ENCODE data around the gene MRPL19.

Gene MRPL19

DNA sequence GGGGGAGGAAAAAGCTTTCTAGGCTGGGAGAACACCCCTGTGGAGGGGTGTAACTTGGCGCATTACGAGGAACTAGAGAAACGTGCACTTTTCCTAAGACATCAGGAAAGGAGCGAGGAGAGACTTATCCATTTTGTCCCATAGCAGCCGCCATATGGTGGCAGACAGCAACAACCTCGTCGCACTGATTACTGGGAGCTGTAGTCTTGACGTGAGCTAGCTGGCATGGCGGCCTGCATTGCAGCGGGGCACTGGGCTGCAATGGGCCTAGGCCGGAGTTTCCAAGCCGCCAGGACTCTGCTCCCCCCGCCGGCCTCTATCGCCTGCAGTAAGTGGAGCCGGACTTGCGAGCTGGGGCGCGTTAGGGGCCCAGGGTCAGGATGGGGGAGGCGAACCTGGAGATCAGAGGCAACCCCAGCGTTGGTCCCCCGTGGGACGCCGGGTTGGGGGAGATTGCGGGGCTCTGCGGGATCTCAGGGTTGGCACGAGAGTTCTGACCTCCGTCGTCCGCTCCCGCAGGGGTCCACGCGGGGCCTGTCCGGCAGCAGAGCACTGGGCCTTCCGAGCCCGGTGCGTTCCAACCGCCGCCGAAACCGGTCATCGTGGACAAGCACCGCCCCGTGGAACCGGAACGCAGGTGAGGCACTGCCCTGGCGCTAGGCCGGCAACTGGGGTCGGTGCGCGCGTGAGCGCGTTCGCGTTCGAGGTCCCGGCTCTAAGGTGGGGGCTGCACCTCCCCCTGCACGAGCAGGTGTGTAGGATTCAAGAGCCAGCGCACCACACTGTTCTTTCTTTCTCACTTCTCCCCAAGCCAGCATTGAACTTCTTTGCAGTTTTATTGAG lies at the start of gene MRPL19:
MRPL19 (plus strand) TSS at position 201 of the 843 bp plus-strand sequence; CDS start at position 226, 25 bp downstream.
- peak; percentile 64 for DNase-seq (ENCODE audit: low read depth)

DNA sequence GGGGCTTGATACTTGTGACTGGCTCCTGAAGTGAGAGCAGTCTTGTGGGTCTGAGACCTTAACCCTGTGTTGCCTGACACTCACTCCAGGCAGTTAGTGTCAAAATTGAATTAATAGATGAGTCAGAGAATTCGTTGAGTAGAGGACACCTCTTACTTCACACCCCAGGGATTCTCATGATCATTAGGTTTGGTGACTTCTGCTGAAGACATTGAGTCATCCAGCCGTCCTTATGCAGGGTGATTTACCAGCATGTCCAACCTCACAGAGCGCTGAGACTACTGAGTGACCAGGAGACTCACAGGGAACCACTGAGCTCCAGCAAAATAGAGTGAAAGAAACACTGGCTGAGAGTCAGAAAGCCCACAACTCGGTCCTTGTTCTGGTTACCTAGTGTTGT lies 49.8 kb upstream of the MRPL19 start:
- no peak for DNase-seq (ENCODE audit: low read depth)

DNA sequence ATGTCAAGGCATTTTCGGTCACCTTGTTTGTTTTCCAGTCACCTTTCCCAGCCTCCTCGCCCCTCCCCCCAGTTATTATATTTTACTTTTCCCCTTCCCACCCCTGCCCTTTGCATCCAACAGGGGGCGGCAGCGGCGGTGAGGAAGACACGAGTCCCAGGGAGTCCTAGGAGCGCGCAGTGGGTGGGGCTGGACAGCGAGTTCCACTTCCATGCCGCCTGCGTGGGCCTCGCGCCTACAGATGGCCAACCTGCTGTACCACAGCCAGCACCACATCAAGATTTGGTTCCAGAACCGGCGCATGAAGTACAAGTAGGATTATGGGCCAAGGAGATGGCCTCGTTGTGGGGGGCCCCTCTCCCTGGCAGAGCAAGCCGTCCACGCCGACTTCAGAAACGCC lies 48.6 kb upstream of the MRPL19 start:
- DNase-seq (ENCODE audit: low read depth), result no peak

DNA sequence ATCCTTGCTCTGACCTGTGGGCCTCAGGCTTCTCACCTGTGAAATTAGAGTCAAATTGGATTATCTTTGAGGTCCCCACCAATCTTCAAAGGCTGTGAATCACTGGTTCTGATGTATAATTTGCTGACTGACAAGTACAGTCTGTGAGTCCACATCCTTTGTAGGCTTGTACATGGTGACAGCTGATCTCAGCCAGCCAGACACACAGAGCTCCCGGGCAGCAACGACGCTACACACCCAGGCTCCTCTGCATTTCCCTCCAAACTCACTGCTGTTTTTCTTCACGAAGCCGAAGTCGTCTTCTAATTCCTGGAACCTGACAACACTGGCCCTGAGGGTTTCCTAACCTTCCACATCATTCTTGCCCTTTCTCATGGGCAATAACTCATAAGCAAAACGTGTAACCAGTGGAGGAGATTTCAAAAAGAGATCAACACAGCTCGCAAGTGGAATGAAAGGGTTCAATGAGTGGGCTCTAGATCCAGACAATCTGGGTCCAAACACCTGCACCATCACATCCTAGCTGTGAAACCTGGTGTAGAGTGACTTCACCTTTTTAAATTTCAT lies 47.9 kb upstream of the MRPL19 start:
- DNase-seq (ENCODE audit: low read depth), result no peak

DNA sequence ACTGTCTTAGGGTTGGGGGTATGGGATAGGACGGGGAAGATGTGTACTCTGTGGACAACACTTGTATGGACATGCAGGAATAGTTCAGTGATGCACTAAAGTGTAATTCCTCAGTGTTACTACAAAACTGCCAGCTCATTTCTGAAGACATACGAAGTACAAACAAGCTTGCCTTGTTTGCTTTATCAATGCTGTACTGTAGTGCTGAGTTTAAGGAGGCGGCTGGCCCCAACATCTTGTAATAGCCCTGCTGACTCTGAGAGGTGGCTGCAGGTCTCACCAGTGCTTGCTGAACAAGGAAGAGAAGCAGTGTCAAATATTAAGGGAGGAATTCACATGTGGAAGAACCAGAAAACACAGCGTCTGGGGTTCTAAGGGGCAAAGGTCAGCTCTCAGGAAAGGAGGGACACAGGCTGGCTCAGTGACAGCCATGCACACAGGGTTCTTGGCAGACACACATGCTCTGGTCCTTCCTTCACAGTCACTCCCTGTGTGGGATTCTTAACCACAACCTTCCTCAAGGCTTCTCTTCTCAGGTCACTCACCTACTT lies 46.0 kb upstream of the MRPL19 start:
- DNase-seq (ENCODE audit: low read depth), result no peak

DNA sequence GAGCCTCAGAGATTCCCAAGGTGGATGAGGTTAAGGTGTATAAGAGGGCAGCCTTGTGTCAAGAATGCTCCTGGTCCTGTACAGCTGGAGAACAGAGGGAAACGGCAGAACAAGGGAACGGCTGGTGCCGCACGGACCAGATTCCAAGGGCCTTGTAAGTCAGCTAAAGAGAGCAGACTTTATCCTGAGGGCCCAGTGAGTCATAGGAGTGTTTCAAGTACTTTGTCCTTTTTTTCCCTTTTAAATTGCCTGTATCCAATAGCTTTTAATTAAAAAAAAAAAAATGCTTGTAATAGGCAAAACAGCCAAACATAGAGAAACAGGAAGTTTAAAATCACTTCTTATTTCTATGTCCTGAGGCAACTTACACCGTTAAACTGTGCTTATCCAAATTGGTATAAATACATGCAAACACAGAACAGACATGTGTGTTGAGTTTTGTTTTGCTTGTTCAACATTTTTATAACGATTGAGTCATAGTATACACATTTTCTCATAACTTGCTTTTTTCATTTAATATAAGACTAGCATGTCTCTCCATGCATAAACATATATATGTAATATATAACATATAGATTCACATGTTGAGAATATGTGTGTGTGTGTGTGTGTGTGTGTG lies 43.8 kb upstream of the MRPL19 start:
- no peak for DNase-seq (ENCODE audit: low read depth)

DNA sequence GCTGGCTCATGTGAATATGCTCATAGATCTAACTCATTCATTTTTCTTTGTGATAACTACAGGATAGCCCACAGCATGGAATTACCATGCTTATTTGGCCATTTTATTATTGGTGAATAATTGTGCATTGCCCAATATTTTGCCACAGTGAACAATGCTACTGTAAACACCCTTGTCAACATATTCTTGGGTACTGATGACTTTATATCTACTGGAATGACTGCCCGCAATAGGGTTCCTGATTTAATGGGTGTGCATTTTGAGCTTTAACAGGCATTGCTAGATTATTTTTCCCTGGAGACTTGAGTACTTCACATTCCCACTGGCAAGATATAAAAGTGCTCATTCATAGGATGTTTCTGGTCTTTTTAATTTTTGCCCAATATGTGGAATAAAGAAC lies 43.1 kb upstream of the MRPL19 start:
- DNase-seq (ENCODE audit: low read depth), result no peak

DNA sequence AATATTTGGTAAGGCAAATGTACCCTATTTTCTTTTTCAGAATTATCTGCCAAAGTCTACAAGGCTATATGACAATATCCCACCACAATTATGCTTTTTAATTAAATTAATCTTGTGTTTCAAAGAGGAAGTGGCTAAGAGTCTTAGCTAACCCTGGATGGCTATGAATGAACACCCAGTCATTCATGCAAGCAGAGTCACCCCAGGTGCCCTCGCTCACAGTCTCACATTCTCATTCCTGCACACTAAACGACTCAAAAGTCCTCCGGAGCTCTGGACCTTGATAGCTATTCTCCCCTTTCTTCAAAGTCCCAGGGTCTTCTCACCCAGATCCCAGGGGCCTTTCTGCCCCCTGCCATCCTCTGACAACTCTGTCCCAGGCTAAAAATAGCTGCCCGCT lies 42.1 kb upstream of the MRPL19 start:
- DNase-seq (ENCODE audit: low read depth), result no peak

DNA sequence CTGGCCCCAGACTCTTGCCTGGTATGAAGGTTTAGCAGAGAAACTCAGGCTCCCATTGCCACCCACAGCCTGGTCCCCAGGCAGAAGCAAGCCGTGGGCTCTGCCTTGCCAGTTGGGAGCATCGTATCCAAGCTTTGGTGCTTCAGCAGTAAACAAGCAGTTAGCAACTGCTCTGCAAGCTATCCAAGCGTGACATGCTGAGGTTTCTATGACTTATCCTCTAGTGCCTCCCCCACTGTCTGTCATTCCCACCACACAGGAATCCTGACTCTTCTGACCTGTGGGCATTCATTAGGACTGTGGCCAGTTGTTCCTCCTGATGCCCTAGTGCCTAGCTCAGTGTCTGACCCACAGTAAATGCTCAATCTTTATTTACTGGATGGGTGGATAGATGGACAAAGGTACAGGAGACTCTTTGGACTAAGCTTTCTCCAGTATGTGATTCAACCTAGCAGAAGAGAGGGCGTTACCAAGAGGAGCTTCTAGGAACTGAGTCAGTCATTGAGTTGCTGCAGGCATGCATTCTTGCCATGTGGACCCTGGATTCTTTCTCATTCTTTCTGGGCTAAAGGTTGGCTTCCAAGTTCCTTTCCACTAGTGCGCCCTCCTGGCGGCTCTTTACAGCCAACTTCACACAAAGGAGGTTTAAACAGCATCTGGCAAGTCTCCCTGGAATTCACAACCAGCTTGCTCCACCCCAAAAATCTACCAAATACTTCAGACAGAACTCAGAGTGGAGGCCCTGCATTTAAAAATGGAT lies 40.6 kb upstream of the MRPL19 start:
- DNase-seq (ENCODE audit: low read depth), result no peak

DNA sequence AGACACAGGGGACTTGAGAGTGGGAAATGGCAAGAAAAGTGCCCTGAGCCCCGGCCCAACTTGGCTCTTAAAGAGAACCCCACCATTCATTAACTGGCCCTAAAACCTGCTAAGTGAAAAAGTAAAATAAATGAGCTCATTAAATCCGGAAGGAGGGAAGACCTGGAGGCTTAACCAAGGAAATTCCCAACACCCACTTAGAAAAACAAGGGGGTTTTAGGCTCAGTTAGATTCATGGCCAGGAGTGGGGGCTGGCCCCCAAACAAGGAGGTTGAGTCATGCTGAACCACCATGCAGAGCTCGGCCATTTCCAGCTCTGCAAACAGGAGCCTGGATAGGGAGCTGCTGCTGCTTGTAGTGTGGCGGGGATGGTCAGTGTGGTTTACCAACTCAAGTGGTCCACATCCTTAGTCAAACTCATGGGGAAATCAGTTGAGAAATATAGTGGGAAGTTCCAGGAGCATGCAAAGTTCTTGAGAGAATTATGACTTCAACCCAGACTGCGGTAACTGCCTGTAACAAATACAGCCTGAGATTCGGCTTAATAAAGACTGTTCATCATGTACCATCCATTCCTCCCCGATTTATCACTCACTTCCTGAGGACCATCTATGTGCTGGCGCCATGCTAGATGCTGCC lies 39.7 kb upstream of the MRPL19 start:
- DNase-seq (ENCODE audit: low read depth), result no peak

DNA sequence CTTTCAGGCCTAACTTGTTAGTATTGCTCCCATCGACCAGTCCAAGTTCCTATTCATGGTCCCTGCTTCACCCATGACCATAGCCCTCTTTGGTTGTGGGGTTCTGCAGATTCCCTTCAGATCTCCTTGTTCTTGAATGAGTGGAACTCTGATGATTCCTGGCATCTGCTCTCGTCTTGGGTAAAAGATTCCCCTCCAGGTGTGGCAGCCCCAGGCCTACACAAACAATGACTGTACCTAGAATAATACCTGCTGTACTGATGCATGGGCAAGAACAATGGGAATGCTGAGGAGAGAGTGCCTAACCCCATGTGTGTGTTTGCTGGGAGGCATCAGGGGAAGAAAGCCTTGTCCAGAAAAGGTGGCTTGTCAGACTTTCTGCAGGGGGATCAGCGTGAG lies 39.2 kb upstream of the MRPL19 start:
- no peak for DNase-seq (ENCODE audit: low read depth)

DNA sequence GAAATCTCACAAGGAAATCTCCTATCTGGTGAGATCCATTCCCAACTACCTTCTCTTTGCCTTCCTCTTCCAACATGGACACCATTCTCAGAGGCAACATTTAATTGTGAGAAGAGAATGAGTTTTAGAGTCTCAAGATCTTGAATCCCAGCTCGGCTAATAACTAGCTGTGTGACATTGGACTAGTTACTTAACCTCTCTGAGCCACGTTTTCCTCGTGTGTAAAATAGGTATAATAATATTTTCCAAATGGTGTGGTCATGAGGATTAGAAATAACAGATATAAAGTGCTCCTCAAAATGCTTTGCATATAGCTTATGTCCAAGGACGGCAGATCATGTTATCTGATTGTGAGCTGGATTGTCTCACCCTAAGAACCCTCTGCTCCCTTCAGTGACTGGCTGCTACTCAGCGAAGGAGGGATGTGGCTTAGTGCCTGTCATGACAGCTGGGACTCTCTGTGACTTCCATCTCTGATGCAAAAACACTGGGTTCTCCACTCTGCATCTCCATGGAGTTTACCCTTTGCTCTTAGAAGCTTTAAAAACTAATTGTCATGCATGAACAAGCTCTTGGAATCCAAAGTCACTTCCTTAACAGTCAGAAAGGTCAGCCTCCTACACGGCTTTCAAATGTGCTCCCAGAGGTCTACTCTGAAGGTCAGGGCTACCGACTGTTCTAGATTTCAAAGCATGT lies 38.4 kb upstream of the MRPL19 start:
- no peak for DNase-seq (ENCODE audit: low read depth)

DNA sequence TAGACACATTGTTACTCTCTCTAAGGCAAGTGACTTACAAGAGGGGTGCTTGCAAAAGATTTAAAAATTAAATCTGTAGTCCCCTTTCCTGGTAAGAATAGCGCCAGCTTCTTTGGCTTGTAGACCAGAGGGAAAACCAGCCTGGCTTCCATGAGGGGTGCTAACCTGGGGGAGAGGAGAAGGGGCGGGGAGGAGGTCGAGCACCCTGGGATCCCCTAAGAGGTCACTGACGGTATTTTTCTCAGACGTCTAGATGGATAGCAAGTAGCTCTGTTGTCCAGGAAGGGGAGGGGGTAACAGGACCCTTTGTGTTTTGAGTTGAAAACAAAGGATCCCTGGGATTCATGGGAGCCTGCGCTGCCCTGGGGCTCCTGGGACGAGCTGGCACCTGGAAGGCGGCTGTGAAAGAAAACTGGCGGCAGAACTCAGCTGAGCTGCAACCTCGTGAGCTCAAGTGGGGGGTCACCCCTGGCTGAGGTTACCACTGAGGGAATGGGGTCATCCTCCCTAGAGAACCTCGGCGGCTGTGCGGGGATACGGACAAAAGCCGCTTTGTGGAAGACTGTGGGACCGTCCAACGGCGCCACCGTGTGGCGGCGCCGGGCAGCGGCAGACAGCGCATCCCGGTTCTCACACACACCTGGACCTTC lies 37.8 kb upstream of the MRPL19 start:
- DNase-seq (ENCODE audit: low read depth), result no peak

DNA sequence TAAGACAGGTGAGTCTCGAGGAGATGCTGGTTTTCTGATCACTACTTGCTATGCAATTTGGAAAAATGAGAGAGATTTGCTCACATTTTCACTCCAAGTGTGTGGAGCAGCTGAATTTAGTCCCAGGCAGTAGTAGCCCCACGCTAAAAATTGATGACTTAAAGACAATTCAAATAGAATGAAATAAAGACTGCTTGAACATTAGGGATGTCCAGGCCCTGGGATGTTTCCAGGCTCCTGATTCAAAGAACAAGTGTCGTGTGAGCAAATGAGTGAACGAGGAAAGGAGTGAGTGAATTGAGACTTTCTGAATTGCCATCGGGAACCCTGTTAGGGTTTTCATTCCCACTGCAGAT lies 37.3 kb upstream of the MRPL19 start:
- DNase-seq (ENCODE audit: low read depth), result no peak

DNA sequence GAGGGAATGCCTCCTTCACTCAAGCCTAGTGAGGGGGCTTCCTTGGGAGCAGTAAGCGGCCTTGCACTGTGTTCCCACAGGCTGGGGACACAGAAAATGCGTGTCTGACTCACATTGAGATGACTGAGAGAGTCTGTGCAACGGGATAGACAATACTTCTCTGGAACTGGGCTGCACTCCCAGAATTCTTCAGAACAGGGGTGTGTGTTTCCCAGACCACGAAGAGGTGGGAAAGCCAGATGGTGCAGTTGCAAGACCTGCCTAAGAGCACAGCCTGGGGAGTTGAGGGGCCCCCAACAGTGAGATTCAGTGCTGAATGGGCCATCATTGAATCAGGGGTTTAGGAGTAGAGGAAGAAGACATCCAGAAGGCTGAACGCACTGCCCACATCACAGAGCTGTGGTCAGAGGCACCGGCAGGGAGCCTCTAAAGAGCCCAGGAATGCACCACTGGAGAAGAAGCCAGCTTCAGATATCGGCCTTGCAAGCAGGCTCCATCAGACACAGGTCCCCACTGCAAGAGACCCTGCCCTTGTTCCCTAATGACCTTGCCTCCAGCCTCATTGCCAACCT lies 36.6 kb upstream of the MRPL19 start:
- no peak for DNase-seq (ENCODE audit: low read depth)

DNA sequence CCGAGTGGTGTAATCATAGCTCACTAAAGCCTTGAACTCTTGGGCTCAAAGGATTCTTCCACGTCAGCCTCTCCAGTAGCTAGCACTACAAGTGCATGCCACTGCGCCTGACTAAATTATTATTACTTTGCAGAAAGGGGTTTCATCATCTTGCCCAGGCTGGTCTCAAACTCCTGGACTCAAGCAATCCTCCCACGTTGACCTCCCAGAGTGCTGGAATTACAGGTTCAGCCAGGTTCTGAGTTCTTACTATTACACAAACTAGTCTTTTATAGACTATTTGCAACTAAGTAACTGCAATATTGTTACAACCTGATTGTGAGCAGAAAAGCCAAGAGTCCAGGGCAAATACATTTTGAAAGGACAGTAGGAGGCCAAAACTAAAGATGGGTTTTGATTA lies 35.9 kb upstream of the MRPL19 start:
- DNase-seq (ENCODE audit: low read depth), result no peak

DNA sequence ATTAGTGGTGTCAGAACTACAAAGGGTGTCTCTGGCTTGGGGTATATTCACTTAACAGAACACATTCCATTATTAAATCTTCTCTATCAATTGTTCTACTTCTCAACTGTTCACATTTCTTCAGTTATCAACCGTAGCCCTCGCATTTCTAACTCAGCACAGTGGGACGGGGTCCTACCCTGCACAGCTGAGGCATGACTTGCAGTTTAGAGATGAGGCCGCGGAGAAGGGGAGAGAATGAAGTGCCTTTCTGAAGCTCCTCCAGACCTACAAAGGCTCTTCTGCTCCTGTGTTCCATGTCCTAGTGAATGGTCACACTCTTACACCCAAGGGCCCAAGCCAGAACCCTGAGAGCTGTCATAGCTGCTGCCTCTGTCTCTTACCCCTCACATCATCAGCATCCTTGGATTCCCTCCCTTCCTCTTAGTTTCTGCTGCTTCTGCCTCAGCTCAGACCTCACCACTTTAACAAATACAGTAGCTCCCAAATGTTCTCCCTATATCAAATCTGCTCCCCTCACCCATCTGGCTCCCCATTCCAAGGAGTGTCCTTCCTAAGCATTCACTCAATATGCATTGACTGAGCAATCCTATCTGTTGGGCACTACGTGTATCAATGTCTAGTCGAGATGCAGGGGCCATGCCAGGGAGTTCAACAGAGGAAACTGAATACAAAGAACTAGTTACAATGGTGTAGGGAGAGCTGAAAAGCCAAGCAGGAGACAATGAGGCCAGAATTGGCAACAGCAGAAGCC lies 34.3 kb upstream of the MRPL19 start:
- no peak for DNase-seq (ENCODE audit: low read depth)

DNA sequence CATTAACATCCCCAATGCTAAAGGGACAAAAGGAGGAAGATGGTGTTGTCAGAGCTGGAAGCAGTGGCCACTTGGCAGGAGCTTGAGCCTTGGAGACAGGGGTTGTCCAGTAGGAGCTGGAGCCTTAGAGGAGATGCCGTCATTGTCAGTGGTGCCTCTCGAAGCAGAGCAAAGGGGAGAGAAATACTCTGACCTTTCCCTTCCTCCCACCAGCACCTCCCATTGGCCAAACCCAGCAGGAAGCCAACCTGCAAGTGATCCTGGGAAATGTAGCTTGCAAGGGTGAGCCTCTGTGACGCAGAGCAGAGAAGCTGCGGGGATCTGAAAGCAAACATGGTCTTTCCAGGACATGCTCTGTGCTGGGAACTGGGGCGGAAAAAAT lies 33.7 kb upstream of the MRPL19 start:
- no peak for DNase-seq (ENCODE audit: low read depth)

DNA sequence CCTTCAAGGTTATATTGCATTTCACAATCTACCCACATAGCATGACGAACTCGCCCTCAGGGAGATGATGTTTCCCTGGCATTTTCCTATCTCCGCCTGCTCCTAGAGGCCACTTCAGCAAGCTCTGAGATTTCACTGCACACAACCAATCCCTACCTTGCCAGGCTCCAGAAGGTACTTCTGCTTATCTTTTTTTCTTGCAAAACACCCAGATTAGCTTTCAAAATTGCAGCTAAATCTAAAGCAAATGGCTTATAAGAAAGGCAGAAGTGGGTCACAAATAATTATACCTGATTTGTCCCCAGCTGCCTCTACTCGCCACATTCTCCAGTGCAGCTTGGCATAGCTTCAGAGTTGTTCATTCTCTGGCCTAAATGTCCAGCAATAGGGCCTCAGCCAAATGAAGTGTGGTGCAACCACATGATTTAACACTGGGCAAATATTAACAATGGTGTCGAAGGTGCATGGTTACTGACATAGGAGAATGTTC lies 32.4 kb upstream of the MRPL19 start:
- no peak for DNase-seq (ENCODE audit: low read depth)

DNA sequence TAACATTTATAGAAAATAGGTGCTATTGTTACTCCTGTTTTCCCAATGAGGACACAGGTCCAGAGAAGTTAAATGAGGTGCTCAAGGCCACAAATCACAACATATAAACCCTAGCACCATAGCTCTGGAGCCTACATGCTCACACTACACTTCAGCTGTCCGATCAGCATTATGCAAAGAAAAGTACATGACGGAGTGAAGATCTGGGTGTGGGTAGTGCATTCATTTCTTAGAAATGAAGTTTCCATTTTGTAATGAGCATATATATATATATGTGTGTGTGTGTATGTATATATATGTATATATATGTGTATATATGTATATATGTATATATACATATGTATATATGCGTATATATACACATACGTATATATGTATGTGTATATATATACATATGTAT lies 30.2 kb upstream of the MRPL19 start:
- DNase-seq (ENCODE audit: low read depth), result no peak

Data from T-helper 22 cell (primary cell).